Effector memory CD4-positive, alpha-beta T cell (primary cell): ENCODE results near the gene KRTAP3-2.

ENCODE experiments used
- DNase-seq, 3 donors: peaks; one replicate each; pipeline ENCODE4 v3.0.0-alpha.2; 2020
- H3K27ac ChIP-seq: 2 replicates; pipeline ENCODE4 v1.7.0; 2013; ENCODE audit warnings: mild to moderate bottlenecking, low read length, moderate library complexity; ENCODE audit not compliant: insufficient read depth, poor library complexity, severe bottlenecking
- H3K27me3 ChIP-seq: replicated peaks from 2 replicates; pipeline ENCODE4 v1.7.0; 2013; ENCODE audit warnings: mild to moderate bottlenecking, low read length; ENCODE audit not compliant: insufficient read depth, control insufficient read depth, poor library complexity, severe bottlenecking
- H3K36me3 ChIP-seq: 2 replicates; pipeline ENCODE4 v1.7.0; 2013; ENCODE audit warnings: mild to moderate bottlenecking, low read length, moderate library complexity; ENCODE audit not compliant: control insufficient read depth, insufficient read depth
- H3K4me1 ChIP-seq: 2 replicates; pipeline ENCODE4 v1.7.0; 2013; ENCODE audit warnings: low read length, mild to moderate bottlenecking; ENCODE audit not compliant: control insufficient read depth, insufficient read depth, poor library complexity, severe bottlenecking
- H3K4me3 ChIP-seq: 2 replicates; pipeline ENCODE4 v1.7.0; 2013; ENCODE audit warnings: low read length, low read depth, mild to moderate bottlenecking; ENCODE audit not compliant: insufficient read depth, poor library complexity, severe bottlenecking
- H3K9me3 ChIP-seq: 2 replicates; pipeline ENCODE4 v1.7.0; 2013; ENCODE audit warnings: mild to moderate bottlenecking, low read length, moderate library complexity; ENCODE audit not compliant: control insufficient read depth

KRTAP3-2 gene

DNA sequence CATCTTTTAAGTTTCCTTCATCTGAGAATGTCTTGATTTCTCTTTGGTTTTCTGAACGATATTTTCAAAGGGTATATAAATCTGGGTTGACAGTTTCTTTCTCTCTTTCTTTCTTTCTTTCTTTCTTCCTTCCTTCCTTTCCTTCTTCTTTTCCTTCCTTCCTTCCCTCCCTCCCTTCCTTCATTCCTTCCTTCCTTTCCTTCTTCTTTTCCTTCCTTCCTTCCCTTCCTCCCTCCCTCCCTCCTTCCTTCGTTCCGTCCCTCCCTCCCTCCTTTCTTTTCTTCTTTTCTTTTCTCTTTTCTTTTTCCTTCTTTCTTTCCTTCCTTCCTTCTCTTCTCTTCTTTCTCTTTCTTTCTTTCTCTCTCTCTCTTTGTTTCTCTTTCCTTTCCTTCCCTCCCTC, 25.3 kb downstream of the KRTAP3-2 start:
- Histone ChIP-seq H3K36me3 (no peaks in the 10 kb centered on the region), H3K27ac (no peak overlapping the region), H3K4me1 (no peaks in the 10 kb centered on the region), H3K4me3 (no peak overlapping the region), H3K27me3 (no peaks in the 10 kb centered on the region), H3K9me3 (no peaks in the 10 kb centered on the region)
- no peak for DNase-seq

DNA sequence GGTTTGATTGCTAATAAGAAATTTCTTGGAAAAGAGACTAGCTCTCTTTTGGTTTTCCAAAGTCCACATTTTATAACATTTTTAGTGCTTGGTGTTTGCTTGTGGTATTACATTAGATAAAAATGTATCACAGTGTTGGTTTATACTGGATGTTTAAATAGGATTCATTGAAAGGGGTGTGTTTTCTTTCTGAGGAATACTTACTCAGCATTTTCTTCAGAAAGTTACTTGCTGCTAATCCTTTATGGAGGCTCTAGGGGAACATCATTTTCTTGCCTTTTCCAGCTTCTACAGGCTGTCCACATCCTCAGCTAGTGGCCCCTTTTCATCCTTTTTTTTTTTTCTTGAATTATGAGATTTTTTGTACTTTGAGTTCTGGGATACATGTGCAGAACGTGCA, 32.1 kb downstream of the KRTAP3-2 start:
- no peaks in the 10 kb centered on the region for H3K9me3 ChIP-seq

GRCh38 chr17:40966848-40967247, 32.9 kb downstream of the KRTAP3-2 start, which contains the start of gene KRT39:
Gene KRT39 (minus strand): TSS chr17:40966948. CDS start chr17:40966856, 92 bp downstream.
- no peak for DNase-seq
- Histone ChIP-seq H3K36me3 (no peaks in the 10 kb centered on the region), H3K27ac (no peak within 1 kb of the TSS), H3K4me3 (no peak within 1 kb of the TSS), H3K9me3 (no peaks in the 10 kb centered on the region), H3K4me1 (no peaks in the 10 kb centered on the region), H3K27me3 (no peaks in the 10 kb centered on the region)

More for the DNA sequence above, 32.1 kb downstream of the KRTAP3-2 start:
- Histone ChIP-seq H3K27ac (no peak overlapping the region), H3K4me3 (no peak overlapping the region), H3K4me1 (no peaks in the 10 kb centered on the region), H3K36me3 (no peaks in the 10 kb centered on the region), H3K27me3 (no peaks in the 10 kb centered on the region)
- no peak for DNase-seq

DNA sequence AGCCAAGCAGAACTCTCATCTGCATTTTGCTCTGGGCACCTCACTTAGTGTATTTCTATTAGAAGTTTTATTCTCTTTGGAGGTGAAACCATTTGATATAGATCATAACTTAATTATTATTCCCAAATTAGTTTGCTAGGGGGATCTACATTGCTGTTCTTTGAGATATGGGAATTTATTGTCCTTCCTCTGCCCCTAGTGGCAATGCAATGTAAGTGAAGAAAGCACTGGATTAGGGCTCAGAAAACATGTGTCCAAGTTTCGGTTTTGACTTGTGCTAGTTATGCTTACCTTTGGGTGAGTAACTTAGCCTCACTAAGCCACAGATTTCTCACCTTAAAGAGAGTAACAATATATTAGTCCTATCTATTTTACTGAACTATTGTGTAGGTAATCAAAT, 35.9 kb downstream of the KRTAP3-2 start:
- DNase-seq = no peak
- Histone ChIP-seq H3K9me3 (no peaks in the 10 kb centered on the region), H3K36me3 (no peaks in the 10 kb centered on the region), H3K27ac (no peak overlapping the region), H3K4me3 (no peak overlapping the region), H3K4me1 (no peaks in the 10 kb centered on the region), H3K27me3 (no peaks in the 10 kb centered on the region)

GRCh38 chr17:40962059-40962561, 37.6 kb downstream of the KRTAP3-2 start:
- Histone ChIP-seq H3K9me3 (no peaks in the 10 kb centered on the region), H3K4me3 (no peak overlapping the region), H3K36me3 (no peaks in the 10 kb centered on the region), H3K4me1 (no peaks in the 10 kb centered on the region), H3K27me3 (no peaks in the 10 kb centered on the region), H3K27ac (no peak overlapping the region)
- no peak for DNase-seq

- no peaks in the 10 kb centered on the region for H3K27me3 ChIP-seq
- no peak overlapping the region for H3K4me3 ChIP-seq
- H3K36me3 ChIP-seq = no peaks in the 10 kb centered on the region
- no peaks in the 10 kb centered on the region for H3K4me1 ChIP-seq
- DNase-seq = no peak
- no peaks in the 10 kb centered on the region for H3K9me3 ChIP-seq
- no peak overlapping the region for H3K27ac ChIP-seq
Observed at GRCh38 chr17:40961591-40961990, 38.1 kb downstream of the KRTAP3-2 start.

DNA sequence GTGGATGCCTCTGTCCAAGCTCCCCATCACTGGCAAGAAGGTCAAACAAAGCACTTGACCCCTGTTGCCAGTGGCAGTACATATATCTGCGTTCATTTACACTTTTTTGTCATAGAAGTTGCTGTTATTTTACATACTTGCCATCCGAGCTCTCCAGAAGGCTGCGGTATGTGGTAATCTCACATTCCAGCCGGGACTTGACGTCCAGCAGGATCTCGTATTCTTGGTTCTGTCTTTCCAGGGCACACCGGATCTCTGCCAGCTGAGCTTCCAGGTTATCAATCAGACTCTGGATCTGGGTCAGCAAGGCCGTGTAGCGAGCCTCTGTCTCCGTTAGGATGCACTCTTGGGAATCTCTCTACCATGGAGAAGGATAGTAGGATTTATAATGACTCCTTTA, 39.6 kb downstream of the KRTAP3-2 start:
- DNase-seq = no peak
- no peak overlapping the region for H3K27ac ChIP-seq
- H3K4me3 ChIP-seq = no peak overlapping the region
- peaks cover 3% of the 10 kb centered on the region for H3K27me3 ChIP-seq
- no peaks in the 10 kb centered on the region for H3K9me3 ChIP-seq
- H3K36me3 ChIP-seq = no peaks in the 10 kb centered on the region
- no peaks in the 10 kb centered on the region for H3K4me1 ChIP-seq

DNA sequence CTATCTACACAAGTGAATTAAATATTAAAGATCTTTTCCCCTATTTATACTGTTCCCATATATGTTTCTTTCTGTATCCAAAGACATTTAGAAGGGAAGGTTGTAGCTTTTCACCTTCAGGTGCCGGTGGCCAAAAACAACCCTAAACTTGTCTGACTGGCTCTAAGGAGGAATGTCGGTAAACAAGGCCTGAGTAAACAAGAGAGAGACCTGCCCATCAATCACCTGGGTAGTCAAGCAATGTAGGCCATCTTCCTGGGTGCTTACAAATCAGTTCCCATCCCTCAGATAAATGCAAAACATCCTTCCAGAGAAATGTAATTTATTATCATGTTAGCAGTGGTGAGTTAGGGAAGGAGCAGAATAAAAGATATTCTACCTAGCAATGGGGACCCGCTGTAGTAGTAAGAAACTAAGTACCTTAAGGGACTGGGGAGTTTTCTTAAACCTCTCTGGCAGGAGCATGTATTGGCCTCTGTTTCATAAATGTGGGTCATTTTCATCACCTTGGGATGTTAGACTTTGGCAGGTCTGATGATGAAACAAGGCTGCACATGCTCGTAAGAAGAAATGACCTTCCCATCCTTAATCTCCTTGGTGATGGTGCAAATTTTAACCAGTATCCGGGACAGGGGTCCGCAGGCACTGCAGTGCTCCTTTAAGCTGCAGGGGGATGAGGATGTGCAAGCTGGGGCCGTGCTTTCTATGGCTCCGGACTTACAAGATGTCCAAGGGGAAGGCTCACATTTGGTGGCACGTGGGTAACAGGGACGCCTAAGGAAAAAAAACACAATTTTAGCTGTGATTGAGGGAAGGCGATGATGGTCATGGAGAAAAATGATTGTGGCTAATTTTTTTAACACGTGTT, 41.4 kb downstream of the KRTAP3-2 start:
- Histone ChIP-seq H3K4me3 (no peak overlapping the region), H3K27ac (no peak overlapping the region), H3K9me3 (no peaks in the 10 kb centered on the region), H3K36me3 (no peaks in the 10 kb centered on the region), H3K27me3 (peaks cover 3% of the 10 kb centered on the region), H3K4me1 (no peaks in the 10 kb centered on the region)
- DNase-seq = no peak

DNA sequence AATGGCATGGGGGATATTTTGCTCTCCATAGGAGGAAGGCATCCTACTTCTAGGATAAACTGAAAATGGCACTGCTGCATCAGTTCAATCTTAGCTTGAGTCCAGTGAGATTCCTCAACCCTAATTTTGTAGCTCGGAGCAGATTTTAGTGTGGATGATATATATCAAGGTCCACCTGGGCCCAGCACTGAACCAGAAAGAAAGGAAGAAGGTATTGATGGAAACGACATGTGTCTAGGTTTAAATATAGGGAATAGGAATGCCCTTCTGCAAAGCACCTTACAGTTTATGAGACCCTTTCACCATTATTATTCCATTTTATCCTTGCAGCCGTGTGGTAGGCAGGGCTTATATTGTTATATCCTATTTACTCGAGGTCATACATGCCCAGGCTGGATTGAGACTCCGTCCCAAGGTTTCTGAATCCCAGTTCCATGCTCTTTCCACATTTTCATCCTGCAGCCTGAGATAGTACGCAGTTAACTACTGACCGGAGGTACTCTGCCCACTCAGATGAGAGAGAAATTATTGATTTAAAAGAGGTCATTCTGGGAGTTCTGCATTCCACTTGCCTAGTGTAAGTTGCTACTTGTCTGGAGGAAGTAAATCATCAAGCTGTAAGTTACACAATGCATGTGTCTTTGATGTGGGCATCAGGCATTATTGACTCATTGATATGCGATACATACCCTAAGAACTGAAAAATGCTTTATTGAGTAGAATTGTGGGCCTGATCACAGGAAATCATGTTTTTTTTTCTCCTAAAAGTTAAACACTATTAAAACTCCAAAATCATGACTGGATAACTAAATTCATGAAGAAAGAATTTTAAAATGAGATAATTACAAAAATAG, 43.1 kb downstream of the KRTAP3-2 start:
- no peak overlapping the region for H3K27ac ChIP-seq
- no peaks in the 10 kb centered on the region for H3K4me1 ChIP-seq
- no peak for DNase-seq
- no peak overlapping the region for H3K4me3 ChIP-seq
- H3K36me3 ChIP-seq = no peaks in the 10 kb centered on the region
- H3K9me3 ChIP-seq = no peaks in the 10 kb centered on the region
- peaks cover 3% of the 10 kb centered on the region for H3K27me3 ChIP-seq

GRCh38 chr17:40953881-40954280, 45.8 kb downstream of the KRTAP3-2 start:
- no peak overlapping the region for H3K4me3 ChIP-seq
- no peak overlapping the region for H3K27ac ChIP-seq
- no peak for DNase-seq
- no peaks in the 10 kb centered on the region for H3K9me3 ChIP-seq
- H3K4me1 ChIP-seq = no peaks in the 10 kb centered on the region
- H3K27me3 ChIP-seq = peaks cover 3% of the 10 kb centered on the region
- no peaks in the 10 kb centered on the region for H3K36me3 ChIP-seq
